OCI-LY7 (cell line): ENCODE results near the gene PACSIN2. TPM values are rescaled to one million over a fixed set of nuclear protein-coding genes. Genes with fewer than 3 reads are reported as not detected.

Experiments
- BruUV-seq: library from RNA; stranded (reverse); fragments of 400-500 nt; replicated peaks from 2 replicates; lab custom pipeline; 2021; lab: Mats Ljungman, UMichigan
- CTCF ChIA-PET: fragments of 300-600 bp; sonication (Branson Sonifier 250); formaldehyde crosslinking; loops from one replicate; lab custom pipeline; 2022; ENCODE audit warnings: antibody characterized with exemption; ENCODE audit not compliant: unreplicated experiment; lab: Charles Lee
- POLR2A ChIA-PET: fragments of 300-600 bp; sonication (Branson Sonifier 250); formaldehyde crosslinking; loops from one replicate; lab custom pipeline; 2022; ENCODE audit warnings: antibody characterized with exemption; lab: Charles Lee
- DNase-seq: peaks from one replicate; pipeline ENCODE4 v3.0.0-alpha.2; 2015; ENCODE audit warnings: low spot score
- H2AFZ ChIP-seq: fragments of 200-600 bp; sonication (generic), shearing (Covaris generic); 2 replicates; pipeline ENCODE4 v1.6.1; 2014; ENCODE audit warnings: mild to moderate bottlenecking, antibody characterized with exemption, low read length, moderate library complexity
- H3K27ac ChIP-seq: fragments of 200-600 bp; sonication (generic); 2 replicates; pipeline ENCODE4 v1.5.1; 2014; ENCODE audit warnings: mixed run types, low read depth, mild to moderate bottlenecking, moderate library complexity, low read length, inconsistent platforms; ENCODE audit not compliant: poor library complexity, severe bottlenecking
- H3K36me3 ChIP-seq: fragments of 200-600 bp; sonication (generic); 2 replicates; pipeline ENCODE4 v1.6.1; 2014; ENCODE audit warnings: mild to moderate bottlenecking, antibody characterized with exemption, low read length, moderate library complexity, mixed read lengths; ENCODE audit not compliant: insufficient read depth
- H3K4me1 ChIP-seq: fragments of 200-600 bp; sonication (generic); 2 replicates; pipeline ENCODE4 v1.5.1; 2014; ENCODE audit warnings: mild to moderate bottlenecking, low read length; ENCODE audit not compliant: insufficient read depth, poor library complexity, severe bottlenecking
- H3K4me2 ChIP-seq: fragments of 200-600 bp; sonication (generic); 2 replicates; pipeline ENCODE4 v1.6.1; 2014; ENCODE audit warnings: mild to moderate bottlenecking, low read length
- H3K4me3 ChIP-seq: fragments of 200-600 bp; sonication (generic); 2 replicates; pipeline ENCODE4 v1.5.1; 2014; ENCODE audit warnings: mild to moderate bottlenecking, low read depth, low read length; ENCODE audit not compliant: poor library complexity, severe bottlenecking
- H3K79me2 ChIP-seq: fragments of 200-600 bp; sonication (generic); 2 replicates; pipeline ENCODE4 v1.6.1; 2016; ENCODE audit warnings: low read depth, mild to moderate bottlenecking, low read length, moderate library complexity, mixed read lengths; ENCODE audit not compliant: insufficient read depth
- H3K9me2 ChIP-seq: fragments of 200-600 bp; sonication (generic); 2 replicates; pipeline ENCODE4 v1.6.1; 2016; ENCODE audit warnings: mild to moderate bottlenecking, low read length, mixed read lengths; ENCODE audit not compliant: insufficient read depth
- H3K9me3 ChIP-seq: fragments of 200-600 bp; sonication (generic); 2 replicates; pipeline ENCODE4 v1.6.1; 2014; ENCODE audit warnings: mild to moderate bottlenecking, mixed run types, low read length, mixed read lengths
- H4K20me1 ChIP-seq: fragments of 200-600 bp; sonication (generic); 2 replicates; pipeline ENCODE4 v1.6.1; 2014; ENCODE audit warnings: mild to moderate bottlenecking, antibody characterized with exemption, low read length, moderate library complexity, mixed read lengths; ENCODE audit not compliant: insufficient read depth
- CTCF ChIP-seq: fragments of 200-600 bp; sonication (generic); conservative IDR thresholded peaks from 2 replicates; pipeline ENCODE4 v1.5.1; 2014; ENCODE audit warnings: mild to moderate bottlenecking, antibody characterized with exemption, low read length, moderate library complexity, mixed read lengths
- EZH2phosphoT487 ChIP-seq: fragments of 200-600 bp; sonication (generic); IDR thresholded peaks from 2 replicates; pipeline ENCODE4 v1.6.1; 2018; ENCODE audit warnings: low read depth, borderline replicate concordance, mild to moderate bottlenecking, mixed run types, antibody characterized with exemption, low read length, moderate library complexity, mixed read lengths
- intact Hi-C: fragments of 100-400 bp; cut with micrococcal nuclease; formaldehyde crosslinking; loops from one replicate; pipeline ENCODE4 v1.10.0; 2022; ENCODE audit not compliant: unreplicated experiment
- total RNA-seq, 2 experiments: library from RNA; depleted of rRNA in 1 of 2; stranded (reverse); fragments of >200 nt in 1 of 2; shearing (Covaris generic) in 1 of 2; gene quantifications; 2 replicates each; pipeline ENCODE4 v1.2.3, GENCODE V29; 2014 to 2022

Gene PACSIN2
- total RNA-seq, 2 experiments from 2014 or later, result 25.4 to 41.7 TPM

GRCh38 chr22:42833104-42833503 lies 181.8 kb downstream of the PACSIN2 start:
- Histone ChIP-seq H3K9me3 (no peaks in the 10 kb centered on the region), H3K79me2 (no peaks in the 10 kb centered on the region), H3K36me3 (peaks cover 61% of the 10 kb centered on the region), H3K27ac (no peak overlapping the region), H3K4me1 (no peaks in the 10 kb centered on the region), H3K9me2 (no peaks in the 10 kb centered on the region; the same call in 1 of the 2 replicates), H4K20me1 (no peaks in the 10 kb centered on the region), H2AFZ (no peak overlapping the region), H3K4me2 (no peak overlapping the region), H3K4me3 (no peak overlapping the region)
- no peak for DNase-seq
- no TSS peak for BruUV-seq
- TF ChIP-seq EZH2phosphoT487, result no peak
- TF ChIP-seq CTCF, result no peak
- intact Hi-C loops, result no loop called here
- ChIA-PET POLR2A (no interaction called here), CTCF (interaction anchor here (1.5 kb wide), 1 partner anchor 13 kb away, joined by 4 read pairs; no protein-coding TSS in a partner anchor)

- no peak for DNase-seq
- Histone ChIP-seq H3K27ac (no peak overlapping the region), H4K20me1 (no peaks in the 10 kb centered on the region), H3K9me3 (no peaks in the 10 kb centered on the region), H3K36me3 (peaks cover 57% of the 10 kb centered on the region), H3K9me2 (no peaks in the 10 kb centered on the region), H3K4me2 (no peak overlapping the region), H3K4me1 (no peaks in the 10 kb centered on the region), H3K4me3 (no peak overlapping the region), H3K79me2 (no peaks in the 10 kb centered on the region), H2AFZ (no peak overlapping the region)
- BruUV-seq, result no TSS peak
- CTCF ChIA-PET, result no interaction called here
- POLR2A ChIA-PET, result interaction anchor here (0.8 kb wide), 1 partner anchor 12 kb away, joined by 3 read pairs; no protein-coding TSS in a partner anchor
- TF ChIP-seq CTCF (no peak), EZH2phosphoT487 (no peak)
- intact Hi-C loops, result no loop called here
These were observed 183.2 kb downstream of the PACSIN2 start for GRCh38 chr22:42831712-42832111.

GRCh38 chr22:42830161-42830560 lies 184.8 kb downstream of the PACSIN2 start:
- Histone ChIP-seq H3K36me3 (peaks cover 45% of the 10 kb centered on the region), H3K4me2 (no peak overlapping the region), H2AFZ (no peak overlapping the region), H3K79me2 (no peaks in the 10 kb centered on the region), H3K4me3 (no peak overlapping the region), H3K9me3 (no peaks in the 10 kb centered on the region), H3K9me2 (no peaks in the 10 kb centered on the region), H3K27ac (no peak overlapping the region), H4K20me1 (no peaks in the 10 kb centered on the region), H3K4me1 (no peaks in the 10 kb centered on the region)
- POLR2A ChIA-PET, result no interaction called here
- no peak for TF ChIP-seq EZH2phosphoT487
- no peak for DNase-seq
- intact Hi-C loops, result no loop called here
- CTCF ChIA-PET, result no interaction called here
- no TSS peak for BruUV-seq
